PC-9 (cell line): ENCODE data around the gene NR2E3. TPM values are rescaled to one million over a fixed set of nuclear protein-coding genes. Genes with fewer than 3 reads are reported as not detected.

Experiments used
- BruUV-seq: library from RNA; stranded (reverse); fragments of 400-500 nt; replicated peaks from 2 replicates; lab custom pipeline; 2021; lab: Mats Ljungman, UMichigan
- CTCF ChIA-PET: fragments of 300-600 bp; sonication (Branson Sonifier 250); formaldehyde crosslinking; loops from one replicate; lab custom pipeline; 2022; ENCODE audit warnings: antibody characterized with exemption; lab: Charles Lee
- POLR2A ChIA-PET: fragments of 300-600 bp; sonication (Branson Sonifier 250); formaldehyde crosslinking; loops from one replicate; lab custom pipeline; 2022; ENCODE audit warnings: antibody characterized with exemption; ENCODE audit not compliant: unreplicated experiment; lab: Charles Lee
- DNase-seq, 2 experiments: peaks; one replicate each; pipeline versions ENCODE4 v3.0.0 to v3.0.0-alpha.2; 2015 to 2022; ENCODE audit warnings: mixed read lengths in 1 of 2
- H2AFZ ChIP-seq: fragments of 200-600 bp; sonication (generic); 2 replicates; pipeline ENCODE4 v1.8.1; 2017; ENCODE audit warnings: antibody characterized with exemption
- H3F3A ChIP-seq: fragments of 200-600 bp; sonication (generic); 2 replicates; pipeline ENCODE4 v1.8.1; 2017; ENCODE audit warnings: antibody characterized with exemption, mild to moderate bottlenecking, low read depth; ENCODE audit not compliant: insufficient read depth
- H3K27ac ChIP-seq: fragments of 200-600 bp; sonication (generic); 2 replicates; pipeline ENCODE4 v1.6.1; 2016; ENCODE audit warnings: mixed run types
- H3K27me3 ChIP-seq: fragments of 200-600 bp; sonication (generic); 2 replicates; pipeline ENCODE4 v1.6.1; 2016; ENCODE audit warnings: low read depth, mixed run types; ENCODE audit not compliant: insufficient read depth
- H3K36me3 ChIP-seq: fragments of 200-600 bp; sonication (generic); 2 replicates; pipeline ENCODE4 v1.6.1; 2016; ENCODE audit warnings: low read depth, mixed run types
- H3K4me1 ChIP-seq: fragments of 200-600 bp; sonication (generic); replicated peaks from 2 replicates; pipeline ENCODE4 v1.6.1; 2016; ENCODE audit warnings: mixed run types; ENCODE audit not compliant: insufficient read depth
- H3K4me2 ChIP-seq: fragments of 200-600 bp; sonication (generic); 2 replicates; pipeline ENCODE4 v1.6.1; 2017; ENCODE audit warnings: mixed run types
- H3K4me3 ChIP-seq: fragments of 200-600 bp; sonication (generic); 2 replicates; pipeline ENCODE4 v1.6.1; 2016; ENCODE audit warnings: mixed run types
- H3K79me2 ChIP-seq: fragments of 200-600 bp; sonication (generic); 2 replicates; pipeline ENCODE4 v1.6.1; 2017; ENCODE audit warnings: low read depth, mixed run types
- H3K9me2 ChIP-seq: fragments of 200-600 bp; sonication (generic); 2 replicates; pipeline ENCODE4 v1.8.1; 2017; ENCODE audit warnings: mild to moderate bottlenecking; ENCODE audit not compliant: insufficient read depth
- H3K9me3 ChIP-seq: fragments of 200-600 bp; sonication (generic); 2 replicates; pipeline ENCODE4 v1.8.1; 2016; ENCODE audit warnings: low read depth; ENCODE audit not compliant: insufficient read depth
- H4K20me1 ChIP-seq: fragments of 200-600 bp; sonication (generic); 2 replicates; pipeline ENCODE4 v1.8.1; 2017; ENCODE audit not compliant: insufficient read depth
- CTCF ChIP-seq: fragments of 200-600 bp; sonication (generic); conservative IDR thresholded peaks from 2 replicates; pipeline ENCODE4 v1.6.1; 2017; ENCODE audit warnings: mixed run types, antibody characterized with exemption, mild to moderate bottlenecking, moderate library complexity
- EZH2 ChIP-seq: fragments of 200-600 bp; sonication (generic); IDR thresholded peaks from 2 replicates; pipeline ENCODE4 v1.8.0; 2017; ENCODE audit warnings: antibody characterized with exemption, low read depth
- intact Hi-C: fragments of 100-400 bp; cut with micrococcal nuclease; formaldehyde crosslinking; loops from one replicate; pipeline ENCODE4 v1.10.0; 2022; ENCODE audit not compliant: unreplicated experiment
- total RNA-seq: library from RNA; stranded (reverse); gene quantifications from 2 replicates; pipeline ENCODE4 v1.2.3, GENCODE V29; 2021

Gene NR2E3
- total RNA-seq, 1 experiment from 2014 or later: 1.5 TPM

GRCh38 chr15:71780115-71780976 lies 30.0 kb upstream of the NR2E3 start:
- DNase-seq: peak; percentile 48 to 52
- BruUV-seq: TSS peak; percentile 33
- Histone ChIP-seq H3K36me3 (no peaks in the 10 kb centered on the region), H3K79me2 (no peaks in the 10 kb centered on the region), H3K27me3 (no peaks in the 10 kb centered on the region), H3K27ac (peak overlapping the region; percentile 87), H3K9me3 (no peaks in the 10 kb centered on the region), H4K20me1 (no peaks in the 10 kb centered on the region), H3K9me2 (no peaks in the 10 kb centered on the region), H3K4me3 (peak overlapping the region; percentile 37; the same call in 1 of the 2 replicates), H3K4me2 (peak overlapping the region; percentile 65), H3K4me1 (peaks cover 13% of the 10 kb centered on the region), H2AFZ (no peak overlapping the region), H3F3A (no peaks in the 10 kb centered on the region; the same call in 1 of the 2 replicates)
- ChIA-PET POLR2A (no interaction called here), CTCF (interaction anchor here (0.6 to 2.0 kb wide), 3 partner anchors 21 to 37 kb away, joined by 7 to 16 read pairs (median 8); no protein-coding TSS in a partner anchor)
- intact Hi-C loops: loop anchor here (2.0 kb wide), 1 partner anchor 20 kb away; no protein-coding TSS in a partner anchor
- peak; percentile 79 for TF ChIP-seq CTCF
- TF ChIP-seq EZH2: no peak

- Histone ChIP-seq H3K27ac (no peak overlapping the region), H3K27me3 (no peaks in the 10 kb centered on the region), H3K4me2 (no peak overlapping the region), H3K36me3 (no peaks in the 10 kb centered on the region), H3K4me3 (no peak overlapping the region), H2AFZ (no peak overlapping the region), H3K9me3 (no peaks in the 10 kb centered on the region), H3K9me2 (no peaks in the 10 kb centered on the region), H3K4me1 (peaks cover 13% of the 10 kb centered on the region), H4K20me1 (no peaks in the 10 kb centered on the region), H3K79me2 (no peaks in the 10 kb centered on the region), H3F3A (no peaks in the 10 kb centered on the region)
- BruUV-seq: no TSS peak
- CTCF ChIA-PET: interaction anchor here (0.6 kb wide), 1 partner anchor 38 kb away, joined by 8 read pairs; no protein-coding TSS in a partner anchor
- TF ChIP-seq CTCF (no peak), EZH2 (no peak)
- intact Hi-C loops: loop anchor here (2.0 kb wide), 1 partner anchor 19 kb away; no protein-coding TSS in a partner anchor
- DNase-seq: no peak
- POLR2A ChIA-PET: no interaction called here
Measured at GRCh38 chr15:71781179-71781964, 29.0 kb upstream of the NR2E3 start.

GRCh38 chr15:71781965-71782265 lies 28.4 kb upstream of the NR2E3 start:
- no peak for DNase-seq
- no peak for TF ChIP-seq EZH2
- TF ChIP-seq CTCF: no peak
- no peak overlapping the region for H3K4me3 ChIP-seq
- no peaks in the 10 kb centered on the region for H3K79me2 ChIP-seq
- H3K4me2 ChIP-seq: no peak overlapping the region
- H2AFZ ChIP-seq: no peak overlapping the region
- peaks cover 13% of the 10 kb centered on the region for H3K4me1 ChIP-seq
- H3F3A ChIP-seq: no peaks in the 10 kb centered on the region
- intact Hi-C loops: loop anchor here (2.0 kb wide), 1 partner anchor 19 kb away; no protein-coding TSS in a partner anchor
- no peaks in the 10 kb centered on the region for H3K27me3 ChIP-seq
- ChIA-PET CTCF (no interaction called here), POLR2A (no interaction called here)
- H3K9me3 ChIP-seq: no peaks in the 10 kb centered on the region
- BruUV-seq: no TSS peak
- no peaks in the 10 kb centered on the region for H3K36me3 ChIP-seq
- no peaks in the 10 kb centered on the region for H3K9me2 ChIP-seq
- no peak overlapping the region for H3K27ac ChIP-seq
- H4K20me1 ChIP-seq: no peaks in the 10 kb centered on the region
